SIG-M5 (cell line): ENCODE results near the gene TMEM138.

Experiments
- DNase-seq: peaks from one replicate; lab custom pipeline; 2025; lab: John Stamatoyannopoulos, UW

The TMEM138 gene

GRCh38 chr11:61406991-61407728, 45.0 kb downstream of the TMEM138 start:
- no peak for DNase-seq

GRCh38 chr11:61411589-61411988, 49.4 kb downstream of the TMEM138 start:
- DNase-seq: no peak

- DNase-seq: no peak
These were observed 51.3 kb downstream of the TMEM138 start for GRCh38 chr11:61413496-61413895.

GRCh38 chr11:61414547-61414946, 52.4 kb downstream of the TMEM138 start:
- no peak for DNase-seq

- no peak for DNase-seq
These were observed 53.2 kb downstream of the TMEM138 start for GRCh38 chr11:61415381-61415780.

GRCh38 chr11:61416941-61417340, 54.8 kb downstream of the TMEM138 start:
- DNase-seq: no peak

GRCh38 chr11:61417670-61418069, 55.5 kb downstream of the TMEM138 start:
- DNase-seq: no peak

- no peak for DNase-seq
These were observed 56.0 kb downstream of the TMEM138 start for GRCh38 chr11:61418136-61418535.
